ENCODE data around the gene TBCE. TPM values are rescaled to one million over a fixed set of nuclear protein-coding genes. Genes with fewer than 3 reads are reported as not detected.
"Not testable (repeated sequence)": the region's sequence is repeated elsewhere in the genome, so short reads cannot be mapped to it uniquely, and the experiment has no call there.

Gene TBCE
- total and polyA plus RNA-seq, 8 donors, result 19.6 to 65.8 (median 50.1) TPM

- H3K27me3 ChIP-seq, result no peaks in the 10 kb centered on the region
- no peak for TF ChIP-seq CTCF (IDR thresholded peaks at IDR 0.05)
- H3K4me3 ChIP-seq, result no peak overlapping the region
- peaks cover 0 to 12% of the 10 kb centered on the region in 2 donors for H3K4me1 ChIP-seq
- no peaks in the 10 kb centered on the region for H3K9me3 ChIP-seq
- ATAC-seq (peak; percentile 38), DNase-seq (no peak)
- peaks cover 0 to 87% of the 10 kb centered on the region in 2 donors for H3K36me3 ChIP-seq
- intact Hi-C loops (cut with DNase I), result no loop called here
- peak overlapping the region; percentile 20 to 68 for H3K27ac ChIP-seq
These were observed 83.8 kb downstream of the TBCE start for GRCh38 chr1:235450886-235451483.

GRCh38 chr1:235454021-235454420 lies 86.8 kb downstream of the TBCE start:
- Histone ChIP-seq H3K4me1 (peaks cover 0 to 12% of the 10 kb centered on the region in 2 donors), H3K27ac (no peak overlapping the region), H3K4me3 (no peak overlapping the region), H3K36me3 (peaks cover 0 to 58% of the 10 kb centered on the region in 2 donors), H3K27me3 (no peaks in the 10 kb centered on the region), H3K9me3 (no peaks in the 10 kb centered on the region)
- intact Hi-C loops (cut with DNase I), result no loop called here
- no peak for ATAC-seq
- no peak for DNase-seq
- TF ChIP-seq CTCF (IDR thresholded peaks at IDR 0.05), result no peak

GRCh38 chr1:235455097-235455496 lies 87.9 kb downstream of the TBCE start:
- TF ChIP-seq CTCF (IDR thresholded peaks at IDR 0.05), result no peak
- no peak overlapping the region for H3K4me3 ChIP-seq
- DNase-seq, result no peak
- no peak for ATAC-seq
- H3K9me3 ChIP-seq, result no peaks in the 10 kb centered on the region
- no peaks in the 10 kb centered on the region for H3K27me3 ChIP-seq
- intact Hi-C loops (cut with DNase I), result no loop called here
- peaks cover 0 to 1% of the 10 kb centered on the region in 2 donors for H3K4me1 ChIP-seq
- H3K36me3 ChIP-seq, result peaks cover 0 to 47% of the 10 kb centered on the region in 2 donors
- H3K27ac ChIP-seq, result no peak overlapping the region

GRCh38 chr1:235455823-235456222 lies 88.6 kb downstream of the TBCE start:
- Histone ChIP-seq H3K27me3 (no peaks in the 10 kb centered on the region), H3K4me1 (peaks cover 0 to 3% of the 10 kb centered on the region in 2 donors), H3K36me3 (peaks cover 0 to 40% of the 10 kb centered on the region in 2 donors), H3K27ac (no peak overlapping the region), H3K4me3 (no peak overlapping the region), H3K9me3 (no peaks in the 10 kb centered on the region)
- DNase-seq (peak in 1 of 4 donors; percentile 6), ATAC-seq (no peak)
- intact Hi-C loops (cut with DNase I), result no loop called here
- TF ChIP-seq CTCF (IDR thresholded peaks at IDR 0.05), result no peak

- DNase-seq; ATAC-seq; H3K9me3 ChIP-seq; H3K4me3 ChIP-seq; H3K4me1 ChIP-seq; intact Hi-C loops (cut with DNase I); H3K27ac ChIP-seq; H3K27me3 ChIP-seq: not testable (repeated sequence)
- H3K36me3 ChIP-seq, result peaks cover 0 to 23% of the 10 kb centered on the region in 2 donors
These were observed 90.6 kb downstream of the TBCE start for GRCh38 chr1:235457856-235458255.

GRCh38 chr1:235460770-235461169 lies 93.5 kb downstream of the TBCE start:
- DNase-seq (no peak), ATAC-seq (peak; percentile 45)
- peaks cover 0 to 3% of the 10 kb centered on the region in 2 donors for H3K4me1 ChIP-seq
- H3K9me3 ChIP-seq, result no peaks in the 10 kb centered on the region
- H3K36me3 ChIP-seq, result peaks cover 0 to 6% of the 10 kb centered on the region in 2 donors
- no peaks in the 10 kb centered on the region for H3K27me3 ChIP-seq
- intact Hi-C loops (cut with DNase I), result no loop called here
- H3K27ac ChIP-seq, result no peak overlapping the region
- no peak overlapping the region for H3K4me3 ChIP-seq
- TF ChIP-seq CTCF (IDR thresholded peaks at IDR 0.05), result no peak
